Anterior cingulate cortex (tissue), 58 donors: Measurements from ENCODE around the gene TMEM117.
"Not testable (repeated sequence)": the region's sequence is repeated elsewhere in the genome, so short reads cannot be mapped to it uniquely, and the experiment has no call there.

ENCODE experiments used
- DNase-seq, 58 donors: peaks; one replicate each; lab custom pipeline; 2025; lab: John Stamatoyannopoulos, UW

TMEM117 gene

DNA sequence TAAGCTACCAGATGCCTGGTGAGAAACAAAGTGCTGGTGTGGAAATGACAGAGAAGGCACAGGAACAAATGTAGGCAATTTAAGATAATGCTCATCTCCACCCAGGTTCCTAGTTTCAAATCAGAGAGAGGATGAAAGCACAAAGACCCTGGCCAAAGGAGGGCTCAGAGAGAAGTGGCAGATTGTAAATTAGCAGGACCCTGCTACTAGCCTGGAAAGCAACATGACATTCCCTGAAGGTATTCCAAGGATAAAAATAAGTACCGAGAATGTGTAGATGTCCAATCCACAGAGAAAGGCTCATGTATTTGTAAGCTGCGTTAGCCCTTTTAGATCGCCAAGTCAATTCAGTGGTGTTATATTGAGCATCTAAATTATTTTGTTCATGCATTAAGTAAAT, 324.0 kb downstream of the TMEM117 start:
- DNase-seq: no peak

DNA sequence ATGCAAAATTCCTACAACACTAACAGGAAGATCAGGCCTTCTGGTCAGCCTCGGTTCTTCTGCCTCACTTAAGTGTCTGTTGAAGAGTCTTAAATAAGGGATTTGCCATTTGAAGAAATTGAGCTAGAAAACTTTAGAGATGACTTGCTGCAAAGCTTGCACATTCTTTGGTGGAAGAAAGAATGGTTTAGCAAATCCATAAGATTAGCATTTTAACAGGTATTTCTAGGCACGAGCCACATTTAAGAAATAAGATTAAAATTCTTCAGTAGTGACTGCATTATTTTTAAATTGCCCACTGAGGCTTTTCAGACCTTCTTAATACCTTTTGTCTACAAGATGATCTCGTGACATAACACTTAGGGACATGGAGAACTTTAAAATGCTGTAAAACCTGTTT, 327.1 kb downstream of the TMEM117 start:
- DNase-seq: no peak

DNA sequence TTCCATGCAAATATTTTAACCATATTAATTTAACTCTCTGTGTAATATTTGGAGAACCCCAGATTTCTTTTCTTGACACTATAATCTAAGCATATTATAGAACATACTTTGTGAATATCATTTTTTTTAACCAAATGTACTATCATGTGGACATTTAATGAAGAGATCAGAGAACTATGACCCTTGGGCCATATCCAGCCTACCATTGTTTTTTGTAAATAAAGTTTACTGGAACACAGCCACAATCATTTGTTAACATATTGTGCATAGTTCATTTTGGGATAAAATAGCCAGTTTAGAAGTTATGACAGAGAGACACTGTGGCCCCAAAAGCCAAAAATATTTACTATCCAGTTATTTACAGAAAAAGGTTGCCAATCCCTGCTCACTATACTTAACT, 338.2 kb downstream of the TMEM117 start:
- no peak for DNase-seq

DNA sequence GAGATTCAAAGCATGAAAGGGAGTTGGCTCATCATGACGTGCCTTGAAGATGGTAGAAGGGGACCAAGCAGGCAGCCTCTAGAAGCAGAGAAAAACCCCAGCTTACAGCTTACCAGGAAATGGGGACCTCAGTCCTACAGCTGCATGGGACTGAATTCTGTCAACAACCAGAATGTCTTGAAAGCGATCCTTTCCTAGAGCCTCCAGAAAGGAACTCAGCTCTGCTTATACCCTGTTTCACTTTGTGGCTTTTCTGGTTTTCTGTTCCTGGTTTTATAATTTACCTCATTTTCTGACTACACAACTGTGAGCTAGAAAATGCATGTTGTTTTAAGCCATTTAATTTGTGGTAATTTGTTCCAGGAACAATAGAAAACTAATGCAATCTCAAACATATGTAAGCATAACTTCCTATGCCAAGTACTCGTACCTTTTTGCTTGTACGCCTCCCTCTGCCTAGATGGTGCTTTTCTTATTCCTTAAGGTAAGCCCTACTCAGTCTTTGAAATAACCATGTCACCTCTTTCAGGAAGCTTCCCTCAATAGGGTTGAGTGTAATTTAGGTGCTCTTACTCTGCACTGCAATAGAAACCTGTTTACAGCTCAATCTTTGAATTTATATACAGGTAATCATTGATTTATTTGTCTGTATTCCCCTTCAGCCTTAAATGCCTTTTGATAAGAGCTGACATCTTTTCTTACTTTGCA, 348.8 kb downstream of the TMEM117 start:
- no peak for DNase-seq

DNA sequence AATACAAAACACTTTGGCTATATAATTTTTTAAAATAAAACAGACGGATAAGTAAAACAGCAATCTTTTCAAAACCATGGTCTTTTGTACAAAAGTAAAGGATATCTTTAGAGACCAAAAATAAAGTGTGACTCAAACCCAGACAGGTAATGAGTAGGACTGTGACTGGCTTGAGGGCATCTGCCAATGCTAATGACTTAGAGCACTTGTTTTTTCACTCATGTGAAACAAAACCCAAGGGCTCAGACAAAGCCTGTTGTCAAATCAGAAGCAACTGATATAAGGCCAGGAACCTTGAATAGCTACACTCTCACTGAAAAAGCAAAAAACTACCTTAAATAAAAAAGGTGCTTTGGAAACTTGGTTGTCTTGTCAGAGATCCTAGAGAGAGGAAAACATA, 357.4 kb downstream of the TMEM117 start:
- DNase-seq: no peak

- DNase-seq: not testable (repeated sequence)
Observed at GRCh38 chr12:44195719-44196118, 359.8 kb downstream of the TMEM117 start.

- no peak for DNase-seq
Observed at GRCh38 chr12:44206045-44206444, 370.2 kb downstream of the TMEM117 start.

- no peak for DNase-seq
Observed at GRCh38 chr12:44217146-44217883, 381.4 kb downstream of the TMEM117 start.

GRCh38 chr12:44223736-44224135, 387.9 kb downstream of the TMEM117 start:
- no peak for DNase-seq

DNA sequence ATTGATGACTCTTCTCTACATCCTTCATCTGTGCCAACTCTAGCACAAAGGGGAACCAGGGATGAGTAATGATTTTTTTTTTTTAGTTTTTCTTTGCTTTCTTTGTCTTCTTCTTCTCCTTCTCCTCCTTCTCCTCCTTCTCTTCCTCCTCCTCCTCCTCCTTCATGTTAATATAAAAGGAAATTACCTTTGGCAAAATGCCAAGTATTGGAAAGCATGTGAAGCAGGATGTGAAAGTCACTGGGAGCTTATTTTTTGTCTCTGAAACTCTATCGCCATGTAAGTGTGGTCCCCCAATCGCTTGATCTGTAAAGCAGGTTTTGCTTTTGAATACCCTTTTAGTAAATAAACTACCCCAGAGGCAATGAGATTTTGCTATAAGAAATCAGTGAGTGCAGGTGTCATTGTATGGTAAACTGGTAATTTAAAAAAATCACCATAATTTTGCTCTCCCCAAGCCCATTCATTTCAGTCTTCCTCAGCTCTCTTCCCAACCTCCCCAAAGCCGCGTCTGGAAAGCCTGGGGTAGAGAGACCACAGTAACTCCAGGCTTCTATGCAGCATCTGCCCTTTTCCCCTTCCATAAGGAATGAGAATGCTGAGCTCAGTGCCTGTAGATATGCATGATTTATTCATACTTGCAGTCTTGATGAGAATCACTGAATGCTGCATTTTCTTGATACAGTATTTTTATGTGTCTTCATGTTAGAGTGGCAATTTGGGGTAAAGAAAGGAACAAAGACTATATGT, 388.7 kb downstream of the TMEM117 start:
- DNase-seq: no peak

DNA sequence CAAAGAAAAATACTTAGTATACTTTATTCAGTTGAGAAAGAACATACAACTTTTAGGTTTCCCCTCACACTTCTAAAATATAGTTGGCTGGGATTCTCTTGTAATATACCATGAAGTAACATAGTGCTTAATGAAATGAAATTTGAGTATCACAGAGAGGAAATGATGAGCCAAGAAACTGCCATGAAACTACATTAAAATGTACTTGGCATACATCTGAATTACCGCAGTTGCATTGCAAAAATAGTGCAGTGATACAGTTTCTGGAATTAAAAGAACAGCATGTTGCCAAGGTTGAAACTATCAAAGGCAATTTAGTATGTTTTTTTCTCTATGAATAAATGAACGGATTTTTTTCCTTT, 389.2 kb downstream of the TMEM117 start:
- DNase-seq: peak in 1 of 58 donors; percentile 6

DNA sequence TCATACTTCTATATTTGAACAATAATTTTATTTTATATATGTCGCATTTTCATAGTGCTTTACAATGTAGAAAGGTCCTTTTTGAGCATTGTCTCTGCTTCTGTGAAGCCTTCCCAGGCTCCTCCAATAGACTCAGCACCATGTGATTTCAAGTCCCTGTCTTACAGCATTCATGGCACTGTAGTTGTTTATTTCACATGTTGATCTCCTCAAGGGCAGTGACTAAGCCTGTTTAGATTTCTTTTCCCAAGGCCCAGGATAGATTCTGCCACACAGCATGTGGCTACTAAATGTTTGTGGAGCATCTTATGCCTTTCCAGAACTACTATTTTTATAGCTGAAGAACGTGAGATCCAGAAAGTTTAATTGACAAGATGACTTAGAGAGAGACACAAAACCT, 391.7 kb downstream of the TMEM117 start:
- no peak for DNase-seq

DNA sequence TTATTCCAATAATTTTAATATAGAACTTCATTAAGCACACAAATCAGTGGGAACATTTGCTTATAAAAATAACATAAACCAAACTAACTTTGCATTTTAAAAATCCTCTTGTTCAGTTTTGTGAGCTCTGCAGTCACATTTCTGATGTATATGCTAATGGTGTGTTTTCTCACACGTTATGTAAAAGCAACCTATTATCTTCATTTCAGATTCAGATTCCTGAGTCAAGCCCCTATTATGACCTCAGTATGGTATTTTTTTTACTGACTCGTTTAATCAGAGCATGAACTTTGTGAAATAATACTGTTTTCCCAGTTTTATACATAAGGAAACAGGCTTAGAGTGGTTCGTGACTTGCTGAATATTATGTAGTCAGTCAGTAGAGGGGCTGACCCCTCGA, 394.0 kb downstream of the TMEM117 start:
- DNase-seq: no peak

DNA sequence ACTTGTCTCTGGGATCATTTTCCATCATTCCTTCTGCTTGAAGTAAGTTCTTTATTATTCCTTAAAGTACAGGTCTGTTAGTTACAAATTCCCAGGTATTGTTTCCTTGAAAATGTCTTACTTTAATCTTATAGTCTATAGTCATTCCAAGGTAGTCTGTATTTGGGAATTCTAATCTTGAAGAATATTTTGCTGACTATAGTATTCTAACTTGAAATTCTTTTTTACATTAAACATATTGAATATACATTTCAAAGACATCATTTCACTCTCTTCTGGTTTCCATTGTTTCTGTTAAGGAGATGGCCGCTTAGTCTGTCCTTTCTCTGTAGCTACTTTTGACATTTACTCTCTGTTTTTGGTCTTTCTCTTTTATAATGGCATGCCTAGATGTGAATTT, 399.8 kb downstream of the TMEM117 start:
- DNase-seq: no peak

DNA sequence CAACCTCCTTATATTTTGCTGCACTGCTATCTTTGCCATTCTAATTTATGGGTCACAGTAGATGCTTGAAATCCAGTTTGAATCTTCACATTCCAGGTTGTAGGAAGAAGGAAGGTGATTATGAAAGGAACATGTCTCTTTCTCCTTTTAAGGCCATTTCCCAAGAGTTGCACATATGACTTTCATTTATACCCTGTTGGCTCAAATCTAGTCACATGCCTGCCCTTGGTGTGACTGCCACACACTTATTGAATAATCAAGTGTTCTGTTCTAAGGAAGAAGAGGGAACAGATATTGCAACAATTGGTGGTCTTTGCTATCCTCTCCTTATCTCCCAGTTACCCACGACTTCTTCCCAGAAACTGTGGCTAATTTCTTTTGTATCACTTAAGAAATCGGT, 404.3 kb downstream of the TMEM117 start:
- DNase-seq: no peak

DNA sequence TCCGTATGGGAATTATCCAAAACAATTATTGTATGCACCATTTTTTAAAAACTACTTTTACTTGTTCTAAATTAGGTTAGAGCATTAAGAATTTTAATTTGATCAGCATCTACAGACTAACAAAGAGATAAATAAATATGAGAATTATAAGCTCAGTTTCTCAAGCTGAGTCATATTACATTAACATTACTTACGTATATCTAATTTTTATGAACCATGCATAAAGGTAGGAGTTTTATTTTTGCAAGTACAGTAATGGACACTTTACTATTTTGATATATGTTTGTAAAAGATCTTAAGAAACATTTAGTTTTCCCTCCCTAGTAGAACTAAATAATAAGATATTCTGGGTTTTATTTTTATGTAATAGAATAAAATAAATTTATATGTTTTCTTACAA, 410.1 kb downstream of the TMEM117 start:
- no peak for DNase-seq

GRCh38 chr12:44246482-44247105, 410.7 kb downstream of the TMEM117 start:
- no peak for DNase-seq

GRCh38 chr12:44247588-44247987, 411.7 kb downstream of the TMEM117 start:
- DNase-seq: no peak

GRCh38 chr12:44248436-44248835, 412.6 kb downstream of the TMEM117 start:
- DNase-seq: no peak

- DNase-seq: not testable (repeated sequence)
Observed at GRCh38 chr12:44250440-44250839, 414.6 kb downstream of the TMEM117 start.

DNA sequence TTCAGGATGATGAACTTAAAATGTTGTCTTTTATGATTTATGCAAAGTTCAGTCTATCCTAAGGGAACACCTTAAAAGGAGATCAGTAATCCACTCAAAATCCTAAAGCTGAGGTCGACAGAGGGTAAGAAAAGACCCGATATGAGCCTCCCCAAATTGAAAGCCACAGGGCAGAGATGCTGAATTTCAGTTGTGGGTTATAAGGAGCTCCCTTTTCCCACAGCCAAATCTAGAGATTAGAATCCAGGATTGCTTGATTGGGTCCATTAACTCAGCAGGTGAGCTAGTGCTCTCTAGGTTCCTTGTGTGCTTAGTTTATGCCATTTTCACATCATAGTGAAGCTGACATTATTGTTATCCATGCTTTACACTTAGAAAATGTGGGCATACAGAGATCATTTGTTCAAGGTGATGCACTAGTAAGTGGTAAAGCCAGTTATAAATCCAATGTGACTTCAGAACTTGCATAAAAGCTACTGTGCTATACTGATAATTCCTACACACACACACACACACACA, 417.5 kb downstream of the TMEM117 start:
- DNase-seq: no peak
